K562 (cell line): Measurements from ENCODE around the gene LDAF1. TPM values are rescaled to one million over a fixed set of nuclear protein-coding genes. Genes with fewer than 3 reads are reported as not detected.

Experiments
- CCNT2 ChIP-seq: IDR thresholded peaks from 2 replicates; pipeline ENCODE4 v1.6.1; 2011; ENCODE audit warnings: borderline replicate concordance, low read depth, mild to moderate bottlenecking, moderate library complexity, mixed read lengths, low read length; ENCODE audit not compliant: insufficient read length; ENCODE audit errors: extremely low read depth
- DLX4 ChIP-seq: fragments of 250-450 bp; sonication (Bioruptor Pico); IDR thresholded peaks from 2 replicates; pipeline ENCODE4 v1.6.1; 2021; ENCODE audit warnings: mild to moderate bottlenecking
- E2F6 ChIP-seq, 2 experiments: IDR thresholded peaks; 2 replicates each; pipeline ENCODE4 v1.6.1; 2011; ENCODE audit warnings: borderline replicate concordance in 1 of 2, control low read depth in 1 of 2, low read depth in 1 of 2, low read length in 1 of 2, mild to moderate bottlenecking in 1 of 2, mixed read lengths in 1 of 2, moderate library complexity in 1 of 2; ENCODE audit not compliant: insufficient read depth in 1 of 2, insufficient read length in 1 of 2, poor library complexity in 1 of 2, severe bottlenecking in 1 of 2; ENCODE audit errors: extremely low read depth in 1 of 2
- MCM2 ChIP-seq: fragments of 450-650 bp; IDR thresholded peaks from 2 replicates; pipeline ENCODE4 v1.6.1; 2017; ENCODE audit warnings: low read depth, mild to moderate bottlenecking
- MGA ChIP-seq: fragments of 450-650 bp; IDR thresholded peaks from 2 replicates; pipeline ENCODE4 v1.6.1; 2016; ENCODE audit warnings: mild to moderate bottlenecking, moderate library complexity
- MTA3 ChIP-seq: fragments of 450-650 bp; formaldehyde crosslinking; IDR thresholded peaks from 2 replicates; pipeline ENCODE4 v1.6.1; 2017; ENCODE audit warnings: mild to moderate bottlenecking, borderline replicate concordance
- NFIC ChIP-seq: fragments of 450-650 bp; IDR thresholded peaks from 2 replicates; pipeline ENCODE4 v1.6.1; 2017; ENCODE audit warnings: mild to moderate bottlenecking, inconsistent platforms
- POLR2AphosphoS5 ChIP-seq: IDR thresholded peaks from 2 replicates; pipeline ENCODE4 v1.6.1; 2011; ENCODE audit warnings: mild to moderate bottlenecking, low read depth, low read length, moderate library complexity; ENCODE audit not compliant: control insufficient read depth, insufficient read depth
- SIN3A ChIP-seq, 2 experiments: fragments of 150-350 bp in 1 of 2; IDR thresholded peaks; 2 replicates each; pipeline ENCODE4 v1.6.1; 2011 to 2016; ENCODE audit warnings: borderline replicate concordance in 2 of 2, low read depth in 2 of 2, low read length in 2 of 2, mild to moderate bottlenecking in 2 of 2, moderate library complexity in 2 of 2; ENCODE audit not compliant: control insufficient read depth in 1 of 2
- TBP ChIP-seq: optimal IDR thresholded peaks from 2 replicates; pipeline ENCODE3; 2011; ENCODE audit warnings: low read depth, low read length, improper control_type of control experiment
- polyA plus RNA-seq, 8 experiments: library from polyadenylated mRNA; depleted of rRNA in 4 of 8; stranded (reverse) in 5 of 8; unstranded in 3 of 8; fragments of >200 nt; fragmentation: Nextera tagmentation in 2 of 8; fragmentation: Illumina TruSeq in 1 of 8; extraction: Ambion mirVana in 2 of 8; extraction: Trizol in 1 of 8; gene quantifications; 2 replicates each; pipeline versions ENCODE4 v1.2.1 to v1.2.3, GENCODE V29; 2011 to 2014; ENCODE audit warnings: inconsistent platforms in 1 of 8, missing spikeins in 1 of 8
- total RNA-seq, 7 experiments: library from RNA; depleted of rRNA in 6 of 7; stranded (reverse); fragments of >200 nt in 6 of 7; fragmentation: Illumina TruSeq in 2 of 7; extraction: Trizol in 2 of 7; gene quantifications; 2 replicates each; pipeline versions ENCODE4 v1.2.1 to v1.2.3, GENCODE V29; 2011 to 2021; ENCODE audit warnings: low replicate concordance in 1 of 7

LDAF1 gene
- total and polyA plus RNA-seq, 9 of the 15 experiments (the other 6 are each of a cell fraction or from before 2014, with no cell fraction given) = 7.0 to 20.1 (median 12.5) TPM

DNA sequence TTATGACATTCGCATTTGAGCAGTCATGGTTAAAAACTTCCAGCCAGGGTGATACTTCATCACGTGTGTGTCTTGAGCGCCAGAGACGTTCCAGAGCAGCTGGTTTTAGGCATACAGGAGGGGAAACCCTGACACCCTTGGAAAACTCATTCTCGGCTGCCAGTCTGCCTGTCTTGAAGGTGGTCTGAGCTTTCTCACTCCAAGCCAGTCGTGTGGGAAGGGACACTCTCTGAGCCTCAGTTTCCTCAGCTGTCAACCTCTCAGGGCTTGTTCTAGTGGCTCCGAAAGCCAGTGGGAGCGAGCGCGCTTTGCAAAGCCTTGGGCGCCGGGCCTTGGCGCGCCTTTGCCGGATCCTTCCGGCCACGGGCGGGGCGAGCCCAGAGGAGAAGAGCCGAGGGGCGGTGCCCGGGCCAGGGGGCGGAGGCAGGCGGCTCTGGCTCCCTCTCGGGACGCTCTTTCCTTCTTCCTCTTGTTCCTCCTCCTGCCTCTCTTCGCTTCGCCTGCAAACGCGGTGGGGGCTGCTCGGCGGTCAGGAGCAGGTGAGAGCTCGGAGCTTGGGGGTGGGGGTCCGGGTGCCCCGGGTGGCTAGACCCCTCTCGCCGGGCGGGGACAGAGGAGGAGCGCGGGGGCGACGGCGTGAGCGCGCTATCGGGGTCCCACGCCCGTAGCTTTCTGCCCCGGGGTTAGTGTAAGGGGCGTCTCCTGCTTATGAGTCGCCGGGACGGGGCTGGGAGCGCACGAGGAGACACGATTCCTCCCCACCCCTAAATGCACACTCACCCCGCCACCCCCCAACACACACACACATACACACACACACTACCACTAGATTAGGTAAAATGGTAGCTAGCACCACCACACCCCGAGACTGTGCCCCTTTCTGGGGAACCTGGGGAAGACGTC, at the start of gene LDAF1 (continued):
- TF ChIP-seq MGA (peak; percentile 43; the same call in 1 of the 2 replicates), POLR2AphosphoS5 (peak; percentile 45; the same call in 1 of the 2 replicates), CCNT2 (peak; percentile 78), MCM2 (no peak), E2F6 (IDR thresholded peaks at IDR 0.05; ENCODE audit: borderline replicate concordance in 1 of 2, extremely low read depth in 1 of 2, insufficient read depth in 1 of 2, insufficient read length in 1 of 2, low read depth in 1 of 2, low read length in 1 of 2, poor library complexity in 1 of 2, severe bottlenecking in 1 of 2) (peak in 1 of 2 experiments; percentile 76), SIN3A (IDR thresholded peaks at IDR 0.05; ENCODE audit: borderline replicate concordance in 2 of 2, control insufficient read depth in 1 of 2, low read depth in 2 of 2, low read length in 2 of 2) (peak in 1 of 2 experiments; percentile 69; a peak in 1 of 4 replicates), NFIC (peak; percentile 18; the same call in 1 of the 2 replicates), TBP (peak; percentile 67), DLX4 (no peak), MTA3 (peak; percentile 35; the same call in 1 of the 2 replicates)
